Left lung (tissue), 10 donors: ENCODE measurements around the gene ATP5MG. TPM values are rescaled to one million over a fixed set of nuclear protein-coding genes. Genes with fewer than 3 reads are reported as not detected.

Experiments
- ATAC-seq: fragments of 200-7000 bp; cut with Tn5 transposase; one replicate; pipeline ENCODE4 v1.9.1; 2020; ENCODE audit warnings: moderate library complexity
- DNase-seq, 4 donors: peaks; one replicate each; pipeline ENCODE4 v3.0.0-alpha.2; 2013 to 2020
- H3K27ac ChIP-seq, 2 donors: fragments of 200-600 bp; sonication (generic) in 1 of 2; one replicate each; pipeline versions ENCODE4 v1.5.0 to v1.8.0; 2020 to 2021
- H3K27me3 ChIP-seq, 2 donors: fragments of 200-600 bp; sonication (generic) in 1 of 2; one replicate each; pipeline versions ENCODE4 v1.5.0 to v1.8.0; 2020 to 2021
- H3K36me3 ChIP-seq, 2 donors: fragments of 200-600 bp; sonication (generic) in 1 of 2; one replicate each; pipeline versions ENCODE4 v1.5.0 to v1.8.0; 2020 to 2021
- H3K4me1 ChIP-seq, 2 donors: fragments of 200-600 bp; one replicate each; pipeline ENCODE4 v1.8.0; 2021
- H3K4me3 ChIP-seq, 2 donors: fragments of 200-600 bp; sonication (generic) in 1 of 2; one replicate each; pipeline versions ENCODE4 v1.5.0 to v1.8.0; 2020 to 2021; ENCODE audit warnings: mild to moderate bottlenecking in 1 of 2
- H3K9me3 ChIP-seq, 2 donors: fragments of 200-600 bp; sonication (generic) in 1 of 2; one replicate each; pipeline versions ENCODE4 v1.5.0 to v1.8.0; 2020 to 2021
- intact Hi-C, 2 donors: fragments of 100-400 bp; cut with DNase I; formaldehyde crosslinking; loops; one replicate each; pipeline versions ENCODE4 v1.11.2 to v1.14.2; 2022
- polyA plus RNA-seq, 6 donors: library from polyadenylated mRNA; unstranded; fragments of 120-200 nt; gene quantifications; one replicate each; pipeline ENCODE4 v1.2.1, GENCODE V29; 2013; ENCODE audit not compliant: insufficient read length in 6 of 6
- total RNA-seq, 2 donors: library from RNA; stranded (reverse); fragmentation: NEBNext Ultra II Directional; extraction: Animal tissue kit (Norgen Biotek cat#: 25700); gene quantifications; one replicate each; pipeline ENCODE4 v1.2.1, GENCODE V29; 2021
- TF ChIP-seq, protein P1 (sequence below), 2 donors: fragments of 200-600 bp; sonication (generic) in 1 of 2; IDR thresholded peaks; one replicate each; pipeline versions ENCODE4 v1.5.0 to v1.8.0; 2021; ENCODE audit warnings: antibody characterized with exemption in 2 of 2
- donor health status: DM: no; HTN: yes; CAD: no.
- donor health status: DM: no; HTN: no; CAD: no.

Gene ATP5MG
- total and polyA plus RNA-seq, 8 donors = 151 to 408 (median 382) TPM

DNA sequence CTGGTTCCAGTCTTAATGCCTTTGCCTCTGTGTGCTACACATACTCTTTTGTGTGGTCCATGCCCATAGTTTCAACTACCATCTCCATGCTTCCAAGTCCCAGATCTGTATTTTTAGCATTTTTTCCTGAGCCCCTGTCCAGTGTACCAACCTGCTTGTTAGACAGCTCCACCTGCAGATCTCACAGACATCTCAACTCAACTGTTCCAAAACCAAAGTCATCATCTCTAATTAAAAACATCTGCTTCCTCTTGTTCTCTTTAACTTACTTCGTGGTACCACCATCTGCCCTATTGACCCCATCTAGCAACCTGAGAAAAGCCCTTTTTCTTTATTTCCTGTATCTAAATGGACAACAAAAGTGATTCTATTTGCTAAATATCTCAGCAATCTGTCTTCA, 26.3 kb downstream of the ATP5MG start:
- no peak for ATAC-seq
- TF ChIP-seq, protein P1, sequence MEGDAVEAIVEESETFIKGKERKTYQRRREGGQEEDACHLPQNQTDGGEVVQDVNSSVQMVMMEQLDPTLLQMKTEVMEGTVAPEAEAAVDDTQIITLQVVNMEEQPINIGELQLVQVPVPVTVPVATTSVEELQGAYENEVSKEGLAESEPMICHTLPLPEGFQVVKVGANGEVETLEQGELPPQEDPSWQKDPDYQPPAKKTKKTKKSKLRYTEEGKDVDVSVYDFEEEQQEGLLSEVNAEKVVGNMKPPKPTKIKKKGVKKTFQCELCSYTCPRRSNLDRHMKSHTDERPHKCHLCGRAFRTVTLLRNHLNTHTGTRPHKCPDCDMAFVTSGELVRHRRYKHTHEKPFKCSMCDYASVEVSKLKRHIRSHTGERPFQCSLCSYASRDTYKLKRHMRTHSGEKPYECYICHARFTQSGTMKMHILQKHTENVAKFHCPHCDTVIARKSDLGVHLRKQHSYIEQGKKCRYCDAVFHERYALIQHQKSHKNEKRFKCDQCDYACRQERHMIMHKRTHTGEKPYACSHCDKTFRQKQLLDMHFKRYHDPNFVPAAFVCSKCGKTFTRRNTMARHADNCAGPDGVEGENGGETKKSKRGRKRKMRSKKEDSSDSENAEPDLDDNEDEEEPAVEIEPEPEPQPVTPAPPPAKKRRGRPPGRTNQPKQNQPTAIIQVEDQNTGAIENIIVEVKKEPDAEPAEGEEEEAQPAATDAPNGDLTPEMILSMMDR (IDR thresholded peaks at IDR 0.05) = no peak
- Histone ChIP-seq H3K9me3 (no peaks in the 10 kb centered on the region), H3K36me3 (no peaks in the 10 kb centered on the region), H3K4me3 (no peak overlapping the region), H3K27ac (no peak overlapping the region), H3K4me1 (no peaks in the 10 kb centered on the region), H3K27me3 (no peaks in the 10 kb centered on the region)
- no peak for DNase-seq
- intact Hi-C loops = no loop called here

DNA sequence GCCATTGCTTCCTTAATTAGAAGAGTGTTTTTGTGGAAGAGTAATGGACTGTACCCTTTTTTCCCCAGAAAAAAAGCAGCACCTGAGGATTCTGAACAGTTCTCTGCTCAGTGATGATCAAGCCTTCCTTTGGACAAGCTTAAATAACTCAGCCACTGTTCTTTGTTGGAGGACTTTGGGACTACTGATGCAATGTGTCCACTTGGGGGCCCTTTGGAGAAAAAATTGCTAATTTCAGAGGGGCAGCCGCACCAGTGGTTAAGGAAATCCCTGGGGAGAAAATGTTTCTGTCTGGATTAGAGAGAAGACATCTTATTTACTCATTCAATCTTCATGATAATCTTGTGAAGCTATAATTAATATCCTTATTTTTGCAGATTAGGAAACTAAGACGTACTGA, 29.6 kb downstream of the ATP5MG start:
- Histone ChIP-seq H3K27ac (no peak overlapping the region), H3K27me3 (no peaks in the 10 kb centered on the region), H3K4me3 (no peak overlapping the region), H3K9me3 (no peaks in the 10 kb centered on the region), H3K4me1 (peaks cover 8% of the 10 kb centered on the region in 2 donors), H3K36me3 (no peaks in the 10 kb centered on the region)
- DNase-seq = no peak
- intact Hi-C loops = no loop called here
- ATAC-seq = no peak
- TF ChIP-seq, protein P1 (IDR thresholded peaks at IDR 0.05) = no peak

DNA sequence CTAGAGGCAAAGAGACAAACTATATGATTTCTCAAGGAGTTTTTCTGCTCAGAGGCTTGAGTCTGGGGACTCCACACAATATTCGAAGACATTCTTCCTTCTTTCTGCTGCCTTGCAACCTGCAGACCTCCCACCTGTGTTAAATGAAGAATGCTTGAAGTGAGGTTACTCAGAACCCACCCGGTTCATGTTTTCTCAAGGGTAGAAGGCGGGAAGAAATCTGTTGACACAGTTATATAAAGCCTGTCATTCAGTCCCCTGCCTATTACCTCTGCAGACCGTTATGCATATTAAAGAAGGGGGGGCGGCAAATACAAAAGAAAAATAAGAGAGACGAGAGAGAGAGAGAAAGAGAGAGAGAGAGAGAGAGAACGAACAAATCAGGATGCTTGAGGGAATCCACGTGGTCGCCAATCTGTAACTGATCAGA, 32.7 kb downstream of the ATP5MG start:
- no peaks in the 10 kb centered on the region for H3K9me3 ChIP-seq
- no peaks in the 10 kb centered on the region for H3K27me3 ChIP-seq
- ATAC-seq (no peak), DNase-seq (no peak)
- TF ChIP-seq, protein P1 (IDR thresholded peaks at IDR 0.05) = no peak
- intact Hi-C loops = no loop called here
- peaks cover 12 to 25% of the 10 kb centered on the region in 2 donors for H3K4me1 ChIP-seq
- no peak overlapping the region for H3K27ac ChIP-seq
- peak overlapping the region; percentile 56 to 99 for H3K4me3 ChIP-seq
- no peaks in the 10 kb centered on the region for H3K36me3 ChIP-seq

GRCh38 chr11:118434553-118435289, 33.3 kb downstream of the ATP5MG start:
- peak overlapping the region; percentile 56 to 99 for H3K4me3 ChIP-seq
- no peaks in the 10 kb centered on the region for H3K27me3 ChIP-seq
- H3K9me3 ChIP-seq = no peaks in the 10 kb centered on the region
- ATAC-seq (peak; percentile 6), DNase-seq (peak in 3 of 4 donors; percentile 35 to 42 (median 37))
- H3K4me1 ChIP-seq = peaks cover 18 to 30% of the 10 kb centered on the region in 2 donors
- no peaks in the 10 kb centered on the region for H3K36me3 ChIP-seq
- TF ChIP-seq, protein P1 (IDR thresholded peaks at IDR 0.05) = no peak
- intact Hi-C loops = no loop called here
- H3K27ac ChIP-seq = peak overlapping the region in 1 of 2 donors; percentile 83

DNA sequence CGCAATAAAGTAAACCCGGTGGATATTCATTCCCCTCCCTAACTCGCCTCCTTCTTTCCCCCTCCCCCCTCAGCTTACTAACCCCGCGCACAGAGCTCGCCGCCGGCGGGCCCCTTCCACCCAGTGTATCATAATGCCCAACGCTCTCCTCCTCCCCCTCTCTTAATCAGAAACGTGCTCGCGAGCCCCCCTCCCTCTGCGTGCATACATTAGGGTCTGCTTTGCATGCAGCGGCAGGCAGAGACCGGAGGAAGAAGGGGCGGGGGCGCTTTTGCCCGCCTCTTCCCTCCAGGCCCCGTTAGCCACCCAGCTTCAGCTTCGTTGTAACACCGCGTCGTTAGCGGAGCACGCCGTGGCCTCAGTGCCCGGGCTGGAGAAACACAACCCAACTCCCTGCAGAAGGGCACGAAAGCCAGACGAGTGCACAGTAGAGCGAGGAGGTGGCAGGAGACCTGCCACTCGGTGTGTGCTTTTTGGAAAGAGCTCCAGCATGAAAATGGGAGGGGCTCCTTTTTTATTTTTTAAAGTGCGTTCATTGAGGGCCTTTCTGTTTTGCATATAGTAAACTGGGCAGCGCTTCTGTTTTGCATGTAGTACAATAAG, 34.0 kb downstream of the ATP5MG start:
- Histone ChIP-seq H3K27me3 (no peaks in the 10 kb centered on the region), H3K9me3 (no peaks in the 10 kb centered on the region), H3K36me3 (no peaks in the 10 kb centered on the region), H3K4me1 (peaks cover 23 to 37% of the 10 kb centered on the region in 2 donors), H3K4me3 (peak overlapping the region; percentile 56 to 99), H3K27ac (peak overlapping the region; percentile 83 to 86)
- ATAC-seq (peak; percentile 35), DNase-seq (peak; percentile 60 to 88 (median 67))
- intact Hi-C loops = no loop called here
- TF ChIP-seq, protein P1 (IDR thresholded peaks at IDR 0.05) = no peak
